Smooth muscle cell (in vitro differentiated cells): ENCODE data around the gene VWA8. TPM values are rescaled to one million over a fixed set of nuclear protein-coding genes. Genes with fewer than 3 reads are reported as not detected.

Experiments used
- DNase-seq: peaks from one replicate; lab custom pipeline; 2025; ENCODE audit not compliant: unreplicated experiment; lab: John Stamatoyannopoulos, UW
- H2AFZ ChIP-seq: fragments of 200-600 bp; sonication (generic); 2 replicates; pipeline ENCODE4 v1.6.0; 2016; ENCODE audit warnings: antibody characterized with exemption, low read depth, mild to moderate bottlenecking
- H3F3A ChIP-seq: fragments of 200-600 bp; sonication (generic); 2 replicates; pipeline ENCODE4 v1.6.0; 2017; ENCODE audit warnings: antibody characterized with exemption, low read depth
- H3K27ac ChIP-seq: fragments of 200-600 bp; sonication (generic); 2 replicates; pipeline ENCODE4 v1.5.1; 2016; ENCODE audit warnings: low read depth, mild to moderate bottlenecking
- H3K27me3 ChIP-seq: fragments of 200-600 bp; sonication (generic); 2 replicates; pipeline ENCODE4 v1.6.1; 2016; ENCODE audit warnings: low read depth, mild to moderate bottlenecking
- H3K36me3 ChIP-seq: fragments of 200-600 bp; sonication (generic); 2 replicates; pipeline ENCODE4 v1.5.1; 2016; ENCODE audit warnings: low read depth
- H3K4me1 ChIP-seq: fragments of 200-600 bp; sonication (generic); 2 replicates; pipeline ENCODE4 v1.5.1; 2016; ENCODE audit warnings: low read depth
- H3K4me2 ChIP-seq: fragments of 200-600 bp; sonication (generic); 2 replicates; pipeline ENCODE4 v1.6.0; 2016; ENCODE audit warnings: mild to moderate bottlenecking
- H3K4me3 ChIP-seq: fragments of 200-600 bp; sonication (generic); 2 replicates; pipeline ENCODE4 v1.5.1; 2016; ENCODE audit warnings: mild to moderate bottlenecking
- H3K79me2 ChIP-seq: fragments of 200-600 bp; sonication (generic); 2 replicates; pipeline ENCODE4 v1.6.0; 2016; ENCODE audit warnings: low read depth, mild to moderate bottlenecking
- H3K9ac ChIP-seq: fragments of 200-600 bp; sonication (generic); 2 replicates; pipeline ENCODE4 v1.6.0; 2016; ENCODE audit warnings: low read depth
- H3K9me3 ChIP-seq: fragments of 200-600 bp; sonication (generic); replicated peaks from 2 replicates; pipeline ENCODE4 v1.5.1; 2016; ENCODE audit warnings: low read depth
- H4K20me1 ChIP-seq: fragments of 200-600 bp; sonication (generic); 2 replicates; pipeline ENCODE4 v1.6.0; 2016; ENCODE audit warnings: low read depth
- WGBS: methylation state at CpG from one replicate; pipeline ENCODE4 v1.1.7; 2016; ENCODE audit warnings: low lambda C conversion rate; 5-methylcytosine and 5-hydroxymethylcytosine counted together
- polyA plus RNA-seq: library from polyadenylated mRNA; unstranded; fragments of >200 nt; fragmentation: Nextera tagmentation; extraction: Ambion mirVana; gene quantifications from 2 replicates; pipeline ENCODE4 v1.2.1, GENCODE V29; 2016
- total RNA-seq: library from RNA; depleted of rRNA; stranded (reverse); fragments of >200 nt; gene quantifications from 2 replicates; pipeline ENCODE4 v1.2.3, GENCODE V29; 2014
- TF ChIP-seq, protein P1 (sequence below): fragments of 200-600 bp; sonication (generic); IDR thresholded peaks from 2 replicates; pipeline ENCODE4 v1.5.1; 2017; ENCODE audit warnings: borderline replicate concordance, mild to moderate bottlenecking, antibody characterized with exemption; ENCODE audit not compliant: insufficient read depth, poor library complexity, severe bottlenecking

The VWA8 gene
- total and polyA plus RNA-seq, 2 experiments from 2014 or later = 2.6 to 14.4 TPM

DNA sequence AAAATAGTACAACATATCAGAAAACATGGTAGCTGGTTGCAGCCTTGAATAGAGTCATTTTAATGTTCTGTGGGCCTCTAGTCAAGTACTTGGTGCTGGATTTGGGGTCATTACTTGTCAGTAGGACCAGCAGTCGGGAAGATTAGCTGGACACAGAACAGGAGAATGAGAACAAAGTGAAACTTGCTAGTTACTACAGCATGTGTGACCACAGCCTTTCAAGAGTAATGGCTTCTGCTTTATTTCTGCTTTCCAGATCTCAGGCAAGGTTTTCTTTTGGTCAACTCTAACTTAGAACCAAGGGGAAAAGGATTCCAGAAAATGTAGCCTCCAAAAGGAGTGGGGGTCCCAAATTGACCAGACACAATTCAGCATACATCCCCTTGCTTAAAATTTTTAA lies 17.1 kb upstream of the VWA8 start:
- no peaks in the 10 kb centered on the region for H4K20me1 ChIP-seq
- no peaks in the 10 kb centered on the region for H3K79me2 ChIP-seq
- H3K27ac ChIP-seq = no peak overlapping the region
- 57% methylated on average over 1 of the region's 1 CpG for WGBS
- H3F3A ChIP-seq = no peaks in the 10 kb centered on the region
- no peak overlapping the region for H3K4me2 ChIP-seq
- H2AFZ ChIP-seq = no peak overlapping the region
- H3K27me3 ChIP-seq = no peaks in the 10 kb centered on the region
- H3K36me3 ChIP-seq = no peaks in the 10 kb centered on the region
- no peak overlapping the region for H3K9ac ChIP-seq
- H3K9me3 ChIP-seq = no peaks in the 10 kb centered on the region
- no peak for DNase-seq
- H3K4me1 ChIP-seq = no peaks in the 10 kb centered on the region
- no peak overlapping the region for H3K4me3 ChIP-seq
- TF ChIP-seq, protein P1, sequence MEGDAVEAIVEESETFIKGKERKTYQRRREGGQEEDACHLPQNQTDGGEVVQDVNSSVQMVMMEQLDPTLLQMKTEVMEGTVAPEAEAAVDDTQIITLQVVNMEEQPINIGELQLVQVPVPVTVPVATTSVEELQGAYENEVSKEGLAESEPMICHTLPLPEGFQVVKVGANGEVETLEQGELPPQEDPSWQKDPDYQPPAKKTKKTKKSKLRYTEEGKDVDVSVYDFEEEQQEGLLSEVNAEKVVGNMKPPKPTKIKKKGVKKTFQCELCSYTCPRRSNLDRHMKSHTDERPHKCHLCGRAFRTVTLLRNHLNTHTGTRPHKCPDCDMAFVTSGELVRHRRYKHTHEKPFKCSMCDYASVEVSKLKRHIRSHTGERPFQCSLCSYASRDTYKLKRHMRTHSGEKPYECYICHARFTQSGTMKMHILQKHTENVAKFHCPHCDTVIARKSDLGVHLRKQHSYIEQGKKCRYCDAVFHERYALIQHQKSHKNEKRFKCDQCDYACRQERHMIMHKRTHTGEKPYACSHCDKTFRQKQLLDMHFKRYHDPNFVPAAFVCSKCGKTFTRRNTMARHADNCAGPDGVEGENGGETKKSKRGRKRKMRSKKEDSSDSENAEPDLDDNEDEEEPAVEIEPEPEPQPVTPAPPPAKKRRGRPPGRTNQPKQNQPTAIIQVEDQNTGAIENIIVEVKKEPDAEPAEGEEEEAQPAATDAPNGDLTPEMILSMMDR = no peak

DNA sequence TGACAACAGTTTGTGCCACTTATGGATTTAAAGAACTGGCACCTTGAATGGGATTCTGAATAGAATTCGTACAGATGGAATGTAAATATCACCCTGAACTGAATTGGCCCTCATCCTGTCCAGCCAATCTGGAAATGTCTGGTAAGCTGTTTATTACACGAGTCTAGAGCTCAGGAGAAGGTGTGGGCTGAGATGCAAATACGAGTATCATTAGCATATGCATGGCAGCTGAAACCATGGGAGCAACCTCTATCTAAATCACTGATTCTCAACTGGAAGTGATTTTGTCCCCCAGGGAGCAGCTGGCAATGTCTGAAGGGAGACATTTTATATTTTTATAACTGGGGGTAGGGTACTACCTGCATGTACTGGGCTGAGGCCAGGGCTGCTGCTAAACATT lies 15.6 kb upstream of the VWA8 start:
- no peaks in the 10 kb centered on the region for H3F3A ChIP-seq
- H4K20me1 ChIP-seq = no peaks in the 10 kb centered on the region
- H3K9me3 ChIP-seq = no peaks in the 10 kb centered on the region
- no peaks in the 10 kb centered on the region for H3K27me3 ChIP-seq
- H3K4me2 ChIP-seq = no peak overlapping the region
- no peaks in the 10 kb centered on the region for H3K4me1 ChIP-seq
- no peak overlapping the region for H2AFZ ChIP-seq
- no peak overlapping the region for H3K9ac ChIP-seq
- DNase-seq = no peak
- no peaks in the 10 kb centered on the region for H3K36me3 ChIP-seq
- TF ChIP-seq, protein P1 = no peak
- no peaks in the 10 kb centered on the region for H3K79me2 ChIP-seq
- H3K4me3 ChIP-seq = no peak overlapping the region
- 62% methylated on average over 3 of the region's 3 CpGs for WGBS
- H3K27ac ChIP-seq = no peak overlapping the region

DNA sequence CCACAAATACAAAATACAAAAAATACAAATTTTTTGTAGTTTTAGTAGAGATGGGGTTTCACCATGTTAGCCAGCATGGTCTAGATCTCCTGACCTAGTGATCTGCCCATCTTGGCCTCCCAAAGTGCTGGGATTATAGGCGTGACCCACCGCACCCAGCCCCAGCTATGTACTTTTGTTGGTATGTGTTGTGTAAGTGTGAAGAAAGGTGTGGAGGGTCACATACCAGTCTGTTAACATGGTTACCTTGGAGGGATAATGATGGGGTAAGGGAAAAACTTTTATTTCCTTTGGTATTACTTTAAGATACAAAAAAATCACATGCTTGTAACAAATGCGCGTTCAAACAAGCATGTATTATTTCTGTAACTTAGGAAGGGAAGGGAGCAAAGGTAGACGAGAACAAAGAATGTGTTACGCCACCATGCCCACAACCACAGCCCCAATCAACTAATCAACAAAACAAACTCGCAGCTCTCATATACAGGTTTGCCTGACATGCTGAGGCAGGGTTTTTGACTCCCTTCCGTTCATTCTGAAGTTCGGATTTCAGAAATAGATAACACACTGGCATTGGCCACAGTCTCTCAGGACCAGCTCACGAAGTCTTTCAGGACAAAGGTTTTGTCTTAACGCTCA lies 13.5 kb upstream of the VWA8 start:
- no peak overlapping the region for H3K27ac ChIP-seq
- no peak overlapping the region for H3K4me2 ChIP-seq

More for the DNA sequence above, 13.5 kb upstream of the VWA8 start:
- Histone ChIP-seq H3K27me3 (no peaks in the 10 kb centered on the region), H3K4me3 (no peak overlapping the region), H3K9me3 (no peaks in the 10 kb centered on the region), H2AFZ (no peak overlapping the region), H3K9ac (no peak overlapping the region), H3F3A (no peaks in the 10 kb centered on the region), H3K4me1 (no peaks in the 10 kb centered on the region), H4K20me1 (no peaks in the 10 kb centered on the region), H3K36me3 (no peaks in the 10 kb centered on the region), H3K79me2 (no peaks in the 10 kb centered on the region)
- 88% methylated on average over 11 of the region's 11 CpGs for WGBS
- DNase-seq = no peak
- TF ChIP-seq, protein P1 = no peak
